DOHH2 (cell line): Measurements from ENCODE around the gene PPM1H.

Experiments used
- EZH2phosphoT487 ChIP-seq: fragments of 200-600 bp; sonication (generic); IDR thresholded peaks from 2 replicates; pipeline ENCODE4 v1.6.1; 2017; ENCODE audit warnings: borderline replicate concordance, mild to moderate bottlenecking, antibody characterized with exemption, low read length, moderate library complexity, mixed read lengths
- TF ChIP-seq, protein P1 (sequence below): fragments of 200-600 bp; sonication (generic); IDR thresholded peaks from one replicate; pipeline ENCODE4 v1.5.1; 2014; ENCODE audit warnings: antibody characterized with exemption, mild to moderate bottlenecking, low read depth, low read length; ENCODE audit not compliant: poor library complexity, severe bottlenecking

DNA sequence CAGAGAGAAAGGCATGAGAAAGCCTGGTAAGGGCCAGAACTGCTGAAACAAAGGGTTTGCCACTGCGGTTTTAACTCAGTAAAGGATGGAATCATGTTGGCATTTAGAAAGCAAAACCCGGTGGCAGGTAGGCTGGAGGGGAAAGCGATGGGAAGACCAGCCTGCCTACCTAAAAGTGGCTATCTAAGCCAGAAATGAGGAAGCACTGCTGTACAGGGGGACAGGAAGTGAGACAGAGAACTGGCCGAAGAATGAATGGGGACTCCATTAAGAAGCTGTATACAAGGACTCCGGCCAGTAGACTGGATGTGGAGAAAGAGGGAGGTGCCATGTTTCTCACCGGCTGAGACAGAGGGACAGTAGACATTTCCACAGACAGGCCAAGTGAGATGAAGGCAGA is 48.2 kb downstream of the PPM1H start:
- no peak for TF ChIP-seq EZH2phosphoT487
- TF ChIP-seq, protein P1, sequence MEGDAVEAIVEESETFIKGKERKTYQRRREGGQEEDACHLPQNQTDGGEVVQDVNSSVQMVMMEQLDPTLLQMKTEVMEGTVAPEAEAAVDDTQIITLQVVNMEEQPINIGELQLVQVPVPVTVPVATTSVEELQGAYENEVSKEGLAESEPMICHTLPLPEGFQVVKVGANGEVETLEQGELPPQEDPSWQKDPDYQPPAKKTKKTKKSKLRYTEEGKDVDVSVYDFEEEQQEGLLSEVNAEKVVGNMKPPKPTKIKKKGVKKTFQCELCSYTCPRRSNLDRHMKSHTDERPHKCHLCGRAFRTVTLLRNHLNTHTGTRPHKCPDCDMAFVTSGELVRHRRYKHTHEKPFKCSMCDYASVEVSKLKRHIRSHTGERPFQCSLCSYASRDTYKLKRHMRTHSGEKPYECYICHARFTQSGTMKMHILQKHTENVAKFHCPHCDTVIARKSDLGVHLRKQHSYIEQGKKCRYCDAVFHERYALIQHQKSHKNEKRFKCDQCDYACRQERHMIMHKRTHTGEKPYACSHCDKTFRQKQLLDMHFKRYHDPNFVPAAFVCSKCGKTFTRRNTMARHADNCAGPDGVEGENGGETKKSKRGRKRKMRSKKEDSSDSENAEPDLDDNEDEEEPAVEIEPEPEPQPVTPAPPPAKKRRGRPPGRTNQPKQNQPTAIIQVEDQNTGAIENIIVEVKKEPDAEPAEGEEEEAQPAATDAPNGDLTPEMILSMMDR = no peak
